PC-3 (cell line): ENCODE measurements around the gene PLXNC1.

Experiments used
- EZH2 ChIP-seq: fragments of 300-600 bp; sonication (generic); IDR thresholded peaks from one replicate; pipeline ENCODE4 v1.6.1; 2017; ENCODE audit warnings: antibody characterized with exemption, mild to moderate bottlenecking, low read length; ENCODE audit not compliant: unreplicated experiment
- EZH2phosphoT487 ChIP-seq: fragments of 300-600 bp; sonication (generic); IDR thresholded peaks from 2 replicates; pipeline ENCODE4 v1.6.1; 2018; ENCODE audit warnings: mild to moderate bottlenecking, antibody characterized with exemption, low read length, borderline replicate concordance
- TF ChIP-seq, protein P1 (sequence below): fragments of 300-600 bp; sonication (generic); conservative IDR thresholded peaks from 2 replicates; pipeline ENCODE4 v1.5.1; 2017; ENCODE audit warnings: antibody characterized with exemption, low read depth, mild to moderate bottlenecking, low read length

- TF ChIP-seq, protein P1, sequence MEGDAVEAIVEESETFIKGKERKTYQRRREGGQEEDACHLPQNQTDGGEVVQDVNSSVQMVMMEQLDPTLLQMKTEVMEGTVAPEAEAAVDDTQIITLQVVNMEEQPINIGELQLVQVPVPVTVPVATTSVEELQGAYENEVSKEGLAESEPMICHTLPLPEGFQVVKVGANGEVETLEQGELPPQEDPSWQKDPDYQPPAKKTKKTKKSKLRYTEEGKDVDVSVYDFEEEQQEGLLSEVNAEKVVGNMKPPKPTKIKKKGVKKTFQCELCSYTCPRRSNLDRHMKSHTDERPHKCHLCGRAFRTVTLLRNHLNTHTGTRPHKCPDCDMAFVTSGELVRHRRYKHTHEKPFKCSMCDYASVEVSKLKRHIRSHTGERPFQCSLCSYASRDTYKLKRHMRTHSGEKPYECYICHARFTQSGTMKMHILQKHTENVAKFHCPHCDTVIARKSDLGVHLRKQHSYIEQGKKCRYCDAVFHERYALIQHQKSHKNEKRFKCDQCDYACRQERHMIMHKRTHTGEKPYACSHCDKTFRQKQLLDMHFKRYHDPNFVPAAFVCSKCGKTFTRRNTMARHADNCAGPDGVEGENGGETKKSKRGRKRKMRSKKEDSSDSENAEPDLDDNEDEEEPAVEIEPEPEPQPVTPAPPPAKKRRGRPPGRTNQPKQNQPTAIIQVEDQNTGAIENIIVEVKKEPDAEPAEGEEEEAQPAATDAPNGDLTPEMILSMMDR, result no peak
- no peak for TF ChIP-seq EZH2
- TF ChIP-seq EZH2phosphoT487, result no peak
These were observed 119.1 kb downstream of the PLXNC1 start for GRCh38 chr12:94267537-94267872.
